ENCODE results near the gene MGAT4B. TPM values are rescaled to one million over a fixed set of nuclear protein-coding genes. Genes with fewer than 3 reads are reported as not detected.

Gene MGAT4B
- total RNA-seq, 1 experiment from 2014 or later = 148 TPM

GRCh38 chr5:179762781-179763176 lies 43.9 kb downstream of the MGAT4B start:
- H3K27me3 ChIP-seq (ENCODE audit: insufficient read depth, low read length) = no peaks in the 10 kb centered on the region
- ATAC-seq (peak; percentile 44), DNase-seq (ENCODE audit: low read depth, low spot score) (no peak)
- H3K4me3 ChIP-seq (replicated peaks in 1 of 2; ENCODE audit: low read depth in 1 of 2, low read length in 2 of 2) = no peak overlapping the region
- peaks cover 11 to 17% of the 10 kb centered on the region in 2 experiments; a peak in 3 of 4 replicates for H3K36me3 ChIP-seq (ENCODE audit: control insufficient read depth in 1 of 2, insufficient read depth in 2 of 2, low read length in 2 of 2)
- ChIA-PET CTCF (interaction anchor here (0.8 to 1.7 kb wide), 8 partner anchors 8 to 329 kb away, joined by 3 to 6 read pairs (median 4); partner anchors contain the start of gene MAML1), POLR2A (interaction anchor here (1.2 kb wide), 1 partner anchor 139 kb away, joined by 4 read pairs; the partner anchor contains the start of gene HNRNPH1), RAD21 (ENCODE audit: low non-redundant PET in 1 of 2, low total read pairs in 2 of 2, uncharacterized antibody in 2 of 2, unreplicated experiment in 2 of 2) (no interaction called here)
- no peak for TF ChIP-seq POLR2AphosphoS5 (IDR thresholded peaks at IDR 0.05; ENCODE audit: low read depth, low read length)
- TF ChIP-seq RAD21 (IDR thresholded peaks at IDR 0.05; ENCODE audit: low read depth) = no peak
- TF ChIP-seq TCF7L2 (IDR thresholded peaks at IDR 0.05; ENCODE audit: borderline replicate concordance, extremely low read depth, insufficient read depth, insufficient read length) = no peak
- no peak for TF ChIP-seq MAX (IDR thresholded peaks at IDR 0.05)
- H3K27ac ChIP-seq (ENCODE audit: low read depth, low read length) = peak overlapping the region; percentile 50; the same call in 1 of the 2 replicates
- H3K9me3 ChIP-seq (ENCODE audit: control insufficient read depth in 1 of 2, insufficient read depth in 1 of 2, low read depth in 1 of 2, low read length in 2 of 2) = no peaks in the 10 kb centered on the region
- BruUV-seq (replicated peaks) = no TSS peak
- peaks cover 11 to 47% of the 10 kb centered on the region in 2 experiments for H3K4me1 ChIP-seq (ENCODE audit: control insufficient read depth in 1 of 2, insufficient read depth in 2 of 2, low read length in 2 of 2)
- no peaks in the 10 kb centered on the region for H3K9me2 ChIP-seq (ENCODE audit: insufficient read depth)
- H3K4me2 ChIP-seq (ENCODE audit: low read length) = peak overlapping the region; percentile 48
- H4K20me1 ChIP-seq (ENCODE audit: insufficient read depth) = peaks cover 9% of the 10 kb centered on the region; the same call in 1 of the 2 replicates
- intact Hi-C loops (cut with micrococcal nuclease) = loop anchor here (2.0 to 10.0 kb wide), 3 partner anchors 32 to 222 kb away; no protein-coding TSS in a partner anchor
- H3K79me2 ChIP-seq (ENCODE audit: insufficient read depth, low read length) = peaks cover 81% of the 10 kb centered on the region
- H3K9ac ChIP-seq (ENCODE audit: low read length) = no peak overlapping the region
- no peak overlapping the region for H2AFZ ChIP-seq (ENCODE audit: low read depth, low read length, poor library complexity, severe bottlenecking)

- TF ChIP-seq CBX3 (IDR thresholded peaks at IDR 0.05; ENCODE audit: low read depth) = no peak
- no peak for TF ChIP-seq EGR1 (IDR thresholded peaks at IDR 0.05; ENCODE audit: low read depth)
- no peak for TF ChIP-seq ZFX (IDR thresholded peaks at IDR 0.05)
- TF ChIP-seq CEBPB (IDR thresholded peaks at IDR 0.05; ENCODE audit: low read depth) = no peak
- TF ChIP-seq POLR2A (IDR thresholded peaks at IDR 0.05; ENCODE audit: borderline replicate concordance, extremely low read depth, insufficient read depth, insufficient read length) = no peak
- TF ChIP-seq SIN3A (IDR thresholded peaks at IDR 0.05; ENCODE audit: low read depth) = no peak
- TF ChIP-seq, protein P1, sequence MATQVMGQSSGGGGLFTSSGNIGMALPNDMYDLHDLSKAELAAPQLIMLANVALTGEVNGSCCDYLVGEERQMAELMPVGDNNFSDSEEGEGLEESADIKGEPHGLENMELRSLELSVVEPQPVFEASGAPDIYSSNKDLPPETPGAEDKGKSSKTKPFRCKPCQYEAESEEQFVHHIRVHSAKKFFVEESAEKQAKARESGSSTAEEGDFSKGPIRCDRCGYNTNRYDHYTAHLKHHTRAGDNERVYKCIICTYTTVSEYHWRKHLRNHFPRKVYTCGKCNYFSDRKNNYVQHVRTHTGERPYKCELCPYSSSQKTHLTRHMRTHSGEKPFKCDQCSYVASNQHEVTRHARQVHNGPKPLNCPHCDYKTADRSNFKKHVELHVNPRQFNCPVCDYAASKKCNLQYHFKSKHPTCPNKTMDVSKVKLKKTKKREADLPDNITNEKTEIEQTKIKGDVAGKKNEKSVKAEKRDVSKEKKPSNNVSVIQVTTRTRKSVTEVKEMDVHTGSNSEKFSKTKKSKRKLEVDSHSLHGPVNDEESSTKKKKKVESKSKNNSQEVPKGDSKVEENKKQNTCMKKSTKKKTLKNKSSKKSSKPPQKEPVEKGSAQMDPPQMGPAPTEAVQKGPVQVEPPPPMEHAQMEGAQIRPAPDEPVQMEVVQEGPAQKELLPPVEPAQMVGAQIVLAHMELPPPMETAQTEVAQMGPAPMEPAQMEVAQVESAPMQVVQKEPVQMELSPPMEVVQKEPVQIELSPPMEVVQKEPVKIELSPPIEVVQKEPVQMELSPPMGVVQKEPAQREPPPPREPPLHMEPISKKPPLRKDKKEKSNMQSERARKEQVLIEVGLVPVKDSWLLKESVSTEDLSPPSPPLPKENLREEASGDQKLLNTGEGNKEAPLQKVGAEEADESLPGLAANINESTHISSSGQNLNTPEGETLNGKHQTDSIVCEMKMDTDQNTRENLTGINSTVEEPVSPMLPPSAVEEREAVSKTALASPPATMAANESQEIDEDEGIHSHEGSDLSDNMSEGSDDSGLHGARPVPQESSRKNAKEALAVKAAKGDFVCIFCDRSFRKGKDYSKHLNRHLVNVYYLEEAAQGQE (IDR thresholded peaks at IDR 0.05; ENCODE audit: low read depth) = no peak
- no peak for TF ChIP-seq RAD21 (IDR thresholded peaks at IDR 0.05; ENCODE audit: low read depth)
- TF ChIP-seq ELF1 (IDR thresholded peaks at IDR 0.05; ENCODE audit: borderline replicate concordance, low read depth) = no peak
- no peak for TF ChIP-seq YY1 (IDR thresholded peaks at IDR 0.05; ENCODE audit: extremely low read depth, insufficient replicate concordance, low read depth, low read length)
- TF ChIP-seq SP1 (IDR thresholded peaks at IDR 0.05; ENCODE audit: low read depth) = no peak
- Histone ChIP-seq H2AFZ (ENCODE audit: low read depth, low read length, poor library complexity, severe bottlenecking) (no peak overlapping the region), H3K4me3 (replicated peaks in 1 of 2; ENCODE audit: low read depth in 1 of 2, low read length in 2 of 2) (no peak overlapping the region), H4K20me1 (ENCODE audit: insufficient read depth) (peaks cover 9% of the 10 kb centered on the region; the same call in 1 of the 2 replicates), H3K27ac (ENCODE audit: low read depth, low read length) (peak overlapping the region; percentile 50; the same call in 1 of the 2 replicates), H3K9ac (ENCODE audit: low read length) (no peak overlapping the region), H3K4me2 (ENCODE audit: low read length) (peak overlapping the region; percentile 48), H3K4me1 (ENCODE audit: control insufficient read depth in 1 of 2, insufficient read depth in 2 of 2, low read length in 2 of 2) (peaks cover 11 to 47% of the 10 kb centered on the region in 2 experiments), H3K36me3 (ENCODE audit: control insufficient read depth in 1 of 2, insufficient read depth in 2 of 2, low read length in 2 of 2) (peaks cover 9 to 17% of the 10 kb centered on the region in 2 experiments; a peak in 2 of 4 replicates), H3K9me3 (ENCODE audit: control insufficient read depth in 1 of 2, insufficient read depth in 1 of 2, low read depth in 1 of 2, low read length in 2 of 2) (no peaks in the 10 kb centered on the region), H3K9me2 (ENCODE audit: insufficient read depth) (no peaks in the 10 kb centered on the region), H3K79me2 (ENCODE audit: insufficient read depth, low read length) (peaks cover 81% of the 10 kb centered on the region), H3K27me3 (ENCODE audit: insufficient read depth, low read length) (no peaks in the 10 kb centered on the region)
- ChIA-PET RAD21 (ENCODE audit: low non-redundant PET in 1 of 2, low total read pairs in 2 of 2, uncharacterized antibody in 2 of 2, unreplicated experiment in 2 of 2) (no interaction called here), POLR2A (interaction anchor here (1.2 kb wide), 1 partner anchor 139 kb away, joined by 4 read pairs; the partner anchor contains the start of gene HNRNPH1), CTCF (interaction anchor here (0.8 to 1.7 kb wide), 7 partner anchors 9 to 329 kb away, joined by 3 to 6 read pairs (median 4); partner anchors contain the start of gene MAML1)
- no peak for DNase-seq (ENCODE audit: low read depth, low spot score)
- intact Hi-C loops (cut with micrococcal nuclease) = loop anchor here (2.0 to 10.0 kb wide), 3 partner anchors 33 to 223 kb away; no protein-coding TSS in a partner anchor
- ATAC-seq = peak; percentile 27
- no TSS peak for BruUV-seq (replicated peaks)
Measured at GRCh38 chr5:179762079-179762780, 44.4 kb downstream of the MGAT4B start.

Data from HCT116 (cell line).